ENCODE results near the gene ZNF280B. TPM values are rescaled to one million over a fixed set of nuclear protein-coding genes. Genes with fewer than 3 reads are reported as not detected.
A peak's percentile ranks its signal among the peaks of the same experiment; 100 is the strongest.
"Not testable (repeated sequence)": the region's sequence is repeated elsewhere in the genome, so short reads cannot be mapped to it uniquely, and the experiment has no call there.

Gene ZNF280B
- total and polyA plus RNA-seq, 9 of the 15 experiments (the other 6 are each of a cell fraction or from before 2014, with no cell fraction given) = 7.7 to 29.9 (median 20.0) TPM

DNA sequence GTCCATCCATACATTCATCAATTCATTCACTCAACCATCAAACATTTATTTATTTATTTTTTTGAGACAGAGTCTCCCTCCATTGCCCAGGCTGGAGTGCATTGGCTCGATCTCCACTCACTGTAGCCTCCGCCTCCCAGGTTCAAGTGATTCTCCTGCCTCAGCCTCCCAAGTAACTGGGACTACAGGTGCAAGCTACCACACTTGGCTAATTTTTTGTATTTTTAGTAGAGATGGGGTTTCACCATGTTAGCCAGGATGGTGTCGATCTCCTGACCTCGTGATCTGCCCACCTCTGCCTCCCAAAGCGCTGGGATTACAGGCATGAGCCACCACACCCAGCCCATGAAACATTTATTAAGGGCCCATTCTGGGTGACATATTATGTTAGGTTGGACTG lies 37.4 kb downstream of the ZNF280B start:
- ATAC-seq; H3K79me2 ChIP-seq (ENCODE audit: control insufficient read depth, insufficient read depth, low read length); intact Hi-C loops (cut with micrococcal nuclease); H4K20me1 ChIP-seq (replicated peaks; ENCODE audit: control insufficient read depth, insufficient read depth, low read length); H2AFZ ChIP-seq (ENCODE audit: low read depth, low read length); FAIRE-seq; H3K4me1 ChIP-seq (replicated peaks in 1 of 2; ENCODE audit: control insufficient read depth in 2 of 2, insufficient read depth in 2 of 2, low read length in 2 of 2); H3K9me1 ChIP-seq (ENCODE audit: control insufficient read depth, insufficient read depth, low read length); H3K4me2 ChIP-seq (ENCODE audit: insufficient read depth, low read length); H3K36me3 ChIP-seq (ENCODE audit: control insufficient read depth, insufficient read depth, low read length); H3K4me3 ChIP-seq; H3K9ac ChIP-seq (ENCODE audit: insufficient read depth in 1 of 2, low read depth in 2 of 2, low read length in 2 of 2); DNase-seq (ENCODE audit: extremely low read depth in 1 of 4, low spot score in 3 of 4); BruUV-seq (replicated peaks); H3K27ac ChIP-seq (ENCODE audit: extremely low read depth, low read depth, low read length): not testable (repeated sequence)
- Histone ChIP-seq H3K9me3 (replicated peaks; ENCODE audit: control insufficient read depth, insufficient read depth, low read depth, low read length) (peaks cover 14% of the 10 kb centered on the region), H3K27me3 (ENCODE audit: control insufficient read depth in 2 of 2, insufficient read depth in 2 of 2, low read length in 2 of 2) (peaks cover 12 to 21% of the 10 kb centered on the region in 2 experiments)
- in situ Hi-C loops (cut with MboI) = loop anchor here (5.0 kb wide), 1 partner anchor 96 kb away; no protein-coding TSS in a partner anchor
- under 1% methylated on average over 5 of the region's 5 CpGs for WGBS (ENCODE audit: insufficient coverage, low coverage, missing lambda C conversion rate)
- 0 out of 2 replicates have a peak, but pooled peaks have one; percentile 40 for TF ChIP-seq ZNF707 (CRISPR knock-in tag; conservative IDR thresholded peaks at IDR 0.05)
- TF ChIP-seq ELF4 (CRISPR knock-in tag; IDR thresholded peaks at IDR 0.05) = 0 out of 2 replicates have a peak, but pooled peaks have one; percentile 36
- TF ChIP-seq, protein P1, sequence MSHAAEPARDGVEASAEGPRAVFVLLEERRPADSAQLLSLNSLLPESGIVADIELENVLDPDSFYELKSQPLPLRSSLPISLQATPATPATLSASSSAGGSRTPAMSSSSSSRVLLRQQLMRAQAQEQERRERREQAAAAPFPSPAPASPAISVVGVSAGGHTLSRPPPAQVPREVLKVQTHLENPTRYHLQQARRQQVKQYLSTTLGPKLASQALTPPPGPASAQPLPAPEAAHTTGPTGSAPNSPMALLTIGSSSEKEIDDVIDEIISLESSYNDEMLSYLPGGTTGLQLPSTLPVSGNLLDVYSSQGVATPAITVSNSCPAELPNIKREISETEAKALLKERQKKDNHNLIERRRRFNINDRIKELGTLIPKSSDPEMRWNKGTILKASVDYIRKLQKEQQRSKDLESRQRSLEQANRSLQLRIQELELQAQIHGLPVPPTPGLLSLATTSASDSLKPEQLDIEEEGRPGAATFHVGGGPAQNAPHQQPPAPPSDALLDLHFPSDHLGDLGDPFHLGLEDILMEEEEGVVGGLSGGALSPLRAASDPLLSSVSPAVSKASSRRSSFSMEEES (CRISPR knock-in tag; IDR thresholded peaks at IDR 0.05) = peak; percentile 66
- TF ChIP-seq, protein P2, sequence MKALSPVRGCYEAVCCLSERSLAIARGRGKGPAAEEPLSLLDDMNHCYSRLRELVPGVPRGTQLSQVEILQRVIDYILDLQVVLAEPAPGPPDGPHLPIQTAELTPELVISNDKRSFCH (CRISPR knock-in tag; IDR thresholded peaks at IDR 0.05) = 0 out of 2 replicates have a peak, but pooled peaks have one; percentile 3
- TF ChIP-seq, protein P2 (tag; IDR thresholded peaks at IDR 0.05) = not testable (repeated sequence)
- TF ChIP-seq RFX5 (IDR thresholded peaks at IDR 0.05; ENCODE audit: low read depth, low read length) = 0 out of 2 replicates have a peak, but pooled peaks have one; percentile 0
- TF ChIP-seq, protein P3, sequence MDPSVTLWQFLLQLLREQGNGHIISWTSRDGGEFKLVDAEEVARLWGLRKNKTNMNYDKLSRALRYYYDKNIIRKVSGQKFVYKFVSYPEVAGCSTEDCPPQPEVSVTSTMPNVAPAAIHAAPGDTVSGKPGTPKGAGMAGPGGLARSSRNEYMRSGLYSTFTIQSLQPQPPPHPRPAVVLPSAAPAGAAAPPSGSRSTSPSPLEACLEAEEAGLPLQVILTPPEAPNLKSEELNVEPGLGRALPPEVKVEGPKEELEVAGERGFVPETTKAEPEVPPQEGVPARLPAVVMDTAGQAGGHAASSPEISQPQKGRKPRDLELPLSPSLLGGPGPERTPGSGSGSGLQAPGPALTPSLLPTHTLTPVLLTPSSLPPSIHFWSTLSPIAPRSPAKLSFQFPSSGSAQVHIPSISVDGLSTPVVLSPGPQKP (CRISPR knock-in tag; IDR thresholded peaks at IDR 0.05) = 0 out of 2 replicates have a peak, but pooled peaks have one; percentile 70
- TF ChIP-seq ZNF165 (CRISPR knock-in tag; IDR thresholded peaks at IDR 0.05; ENCODE audit: borderline replicate concordance) = 0 out of 2 replicates have a peak, but pooled peaks have one; percentile 57
- TF ChIP-seq, protein P4, sequence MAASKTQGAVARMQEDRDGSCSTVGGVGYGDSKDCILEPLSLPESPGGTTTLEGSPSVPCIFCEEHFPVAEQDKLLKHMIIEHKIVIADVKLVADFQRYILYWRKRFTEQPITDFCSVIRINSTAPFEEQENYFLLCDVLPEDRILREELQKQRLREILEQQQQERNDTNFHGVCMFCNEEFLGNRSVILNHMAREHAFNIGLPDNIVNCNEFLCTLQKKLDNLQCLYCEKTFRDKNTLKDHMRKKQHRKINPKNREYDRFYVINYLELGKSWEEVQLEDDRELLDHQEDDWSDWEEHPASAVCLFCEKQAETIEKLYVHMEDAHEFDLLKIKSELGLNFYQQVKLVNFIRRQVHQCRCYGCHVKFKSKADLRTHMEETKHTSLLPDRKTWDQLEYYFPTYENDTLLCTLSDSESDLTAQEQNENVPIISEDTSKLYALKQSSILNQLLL (CRISPR knock-in tag; IDR thresholded peaks at IDR 0.05; ENCODE audit: borderline replicate concordance) = peak; percentile 50; the same call in 1 of the 2 replicates
- peak; percentile 13; the same call in 1 of the 2 replicates for TF ChIP-seq ZNF785 (CRISPR knock-in tag; IDR thresholded peaks at IDR 0.05)
- CTCF ChIA-PET (ENCODE audit: low intra/inter-chr PET ratio) = interaction anchor here (0.7 to 2.6 kb wide), 4 partner anchors 9 to 406 kb away, joined by 3 to 9 read pairs (median 3); no protein-coding TSS in a partner anchor
- POLR2A ChIA-PET = interaction anchor here (0.6 to 1.4 kb wide), 4 partner anchors 9 to 263 kb away, joined by 3 to 4 read pairs (median 3); no protein-coding TSS in a partner anchor

All from K562 (cell line).